HepG2 (cell line): ENCODE results near the gene LEFTY2. TPM values are rescaled to one million over a fixed set of nuclear protein-coding genes. Genes with fewer than 3 reads are reported as not detected.

ENCODE experiments used
- ATAC-seq: fragments of 200-7000 bp; cut with Tn5 transposase; 3 replicates; pipeline ENCODE4 v1.9.1; 2020; ENCODE audit warnings: mild to moderate bottlenecking, moderate library complexity
- Bru-seq: library from RNA; stranded (reverse); fragments of 400-500 nt; gene quantifications from one replicate; lab custom pipeline; 2021; lab: Mats Ljungman, UMichigan
- BruChase-seq, 2 experiments: library from RNA; stranded (reverse); fragments of 400-500 nt; gene quantifications; one replicate each; lab custom pipeline; 2021; lab: Mats Ljungman, UMichigan
- BruUV-seq: library from RNA; stranded (reverse); fragments of 400-500 nt; replicated peaks from 2 replicates; lab custom pipeline; 2021; lab: Mats Ljungman, UMichigan
- CTCF ChIA-PET: fragments of 300-600 bp; formaldehyde crosslinking; extraction: SDS; loops from one replicate; lab custom pipeline; 2021; ENCODE audit warnings: low total read pairs, inconsistent platforms, low intra/inter-chr PET ratio; lab: Yijun Ruan, JAX
- POLR2A ChIA-PET: fragments of 350-600 bp; sonication (Branson Sonifier 250); formaldehyde crosslinking; loops from one replicate; lab custom pipeline; 2020; ENCODE audit warnings: antibody characterized with exemption, inconsistent platforms; lab: Yijun Ruan, JAX
- DNase-seq: peaks from one replicate; pipeline ENCODE4 v3.0.0-alpha.2; 2015; ENCODE audit warnings: low spot score
- FAIRE-seq: peaks from 3 replicates; lab custom pipeline; 2011; peaks lifted over from hg19 to GRCh38; lab: Jason Lieb, UNC
- H2AFZ ChIP-seq: one replicate; pipeline ENCODE4 v1.6.1; 2011; ENCODE audit warnings: low read length, inconsistent platforms
- H3K27ac ChIP-seq: fragments of 300-600 bp; 3 replicates; pipeline ENCODE4 v1.8.0; 2011; ENCODE audit warnings: mixed run types, mild to moderate bottlenecking, mixed read lengths, low read length, inconsistent platforms; ENCODE audit not compliant: insufficient read depth; ENCODE audit errors: extremely low read length
- H3K27me3 ChIP-seq, 2 experiments: fragments of 200-600 bp in 1 of 2; 2 replicates in 1 of 2; 3 replicates in 1 of 2; pipeline versions ENCODE4 v1.6.0 to v1.8.0; 2011; ENCODE audit warnings: low read length in 2 of 2, mild to moderate bottlenecking in 2 of 2, moderate library complexity in 2 of 2, inconsistent platforms in 1 of 2; ENCODE audit not compliant: insufficient read depth in 2 of 2, control insufficient read depth in 1 of 2
- H3K36me3 ChIP-seq, 2 experiments: fragments of 200-600 bp in 1 of 2; replicated peaks in 1 of 2; 2 replicates in 1 of 2; 3 replicates in 1 of 2; pipeline versions ENCODE4 v1.5.1 to v1.8.0; 2011; ENCODE audit warnings: low read length in 2 of 2, inconsistent platforms in 1 of 2; ENCODE audit not compliant: insufficient read depth in 2 of 2, control insufficient read depth in 1 of 2
- H3K4me1 ChIP-seq: 2 replicates; pipeline ENCODE4 v1.5.1; 2012; ENCODE audit warnings: low read length, inconsistent platforms; ENCODE audit not compliant: insufficient read depth
- H3K4me2 ChIP-seq: 2 replicates; pipeline ENCODE4 v1.6.0; 2011; ENCODE audit warnings: low read depth, low read length, inconsistent platforms
- H3K4me3 ChIP-seq, 3 experiments: fragments of 200-600 bp in 1 of 3; sonication (generic), shearing (Covaris generic) in 1 of 3; replicated peaks in 1 of 3; 2 replicates each; pipeline ENCODE4 v1.5.1; 2011 to 2016; ENCODE audit warnings: low read length in 3 of 3, inconsistent platforms in 2 of 3, low read depth in 2 of 3, mild to moderate bottlenecking in 2 of 3, control low read depth in 1 of 3, mixed read lengths in 1 of 3; ENCODE audit not compliant: insufficient read depth in 1 of 3
- H3K79me2 ChIP-seq: one replicate; pipeline ENCODE4 v1.6.1; 2011; ENCODE audit warnings: low read length, inconsistent platforms; ENCODE audit not compliant: insufficient read depth
- H3K9ac ChIP-seq: 2 replicates; pipeline ENCODE4 v1.6.0; 2011; ENCODE audit warnings: mild to moderate bottlenecking, low read depth, low read length, inconsistent platforms; ENCODE audit not compliant: insufficient read depth
- H3K9me3 ChIP-seq: 2 replicates; pipeline ENCODE4 v1.5.1; 2012; ENCODE audit warnings: mild to moderate bottlenecking, low read length
- H4K20me1 ChIP-seq: 2 replicates; pipeline ENCODE4 v1.6.0; 2011; ENCODE audit warnings: inconsistent platforms, mild to moderate bottlenecking, low read length, moderate library complexity; ENCODE audit not compliant: insufficient read depth
- ATF1 ChIP-seq: IDR thresholded peaks from 2 replicates; pipeline ENCODE4 v1.6.1; 2016; ENCODE audit warnings: mild to moderate bottlenecking, control low read depth
- BHLHE40 ChIP-seq: IDR thresholded peaks from 2 replicates; pipeline ENCODE4 v1.6.1; 2011; ENCODE audit warnings: low read length, improper control_type of control experiment
- ELF4 ChIP-seq: sonication (generic); formaldehyde crosslinking; IDR thresholded peaks from 2 replicates; pipeline ENCODE4 v1.5.0; 2020; ENCODE audit warnings: missing genetic modification reagents, mild to moderate bottlenecking, moderate library complexity, borderline replicate concordance
- GMEB2 ChIP-seq: IDR thresholded peaks from 2 replicates; pipeline ENCODE4 v1.6.1; 2016; ENCODE audit warnings: missing biosample characterization, missing genetic modification reagents, low read depth
- RAD51 ChIP-seq: fragments of 450-650 bp; IDR thresholded peaks from 2 replicates; pipeline ENCODE4 v1.6.1; 2016; ENCODE audit warnings: borderline replicate concordance
- SCMH1 ChIP-seq: sonication (generic); formaldehyde crosslinking; IDR thresholded peaks from 2 replicates; pipeline ENCODE4 v1.9.0; 2021; ENCODE audit warnings: missing genetic modification reagents, mild to moderate bottlenecking, borderline replicate concordance
- USF2 ChIP-seq, 2 experiments: sonication (generic) in 1 of 2; formaldehyde crosslinking in 1 of 2; IDR thresholded peaks; 2 replicates each; pipeline versions ENCODE4 v1.5.1 to v1.6.1; 2011 to 2020; ENCODE audit warnings: borderline replicate concordance in 1 of 2, low read depth in 1 of 2, low read length in 1 of 2, mild to moderate bottlenecking in 1 of 2, missing genetic modification reagents in 1 of 2, moderate library complexity in 1 of 2
- ZNF263 ChIP-seq: sonication (generic); formaldehyde crosslinking; IDR thresholded peaks from 2 replicates; pipeline ENCODE4 v1.4.0; 2020; ENCODE audit warnings: missing genetic modification reagents
- ZNF558 ChIP-seq: sonication (generic); formaldehyde crosslinking; IDR thresholded peaks from 2 replicates; pipeline ENCODE4 v1.9.0; 2022; ENCODE audit warnings: mild to moderate bottlenecking, missing genetic modification reagents, borderline replicate concordance
- ZNF574 ChIP-seq: sonication (generic); formaldehyde crosslinking; IDR thresholded peaks from 2 replicates; pipeline ENCODE4 v1.4.0; 2020; ENCODE audit warnings: missing genetic modification reagents
- ZSCAN9 ChIP-seq: IDR thresholded peaks from 2 replicates; pipeline ENCODE4 v1.6.1; 2016; ENCODE audit warnings: borderline replicate concordance
- WGBS: methylation state at CpG from one replicate; pipeline ENCODE4 v1.1.6; 2017; ENCODE audit warnings: low lambda C conversion rate; 5-methylcytosine and 5-hydroxymethylcytosine counted together
- in situ Hi-C: cut with HindIII; loops from 2 replicates; pipeline ENCODE4 v1.10.0; 2017; ENCODE audit warnings: low pct_unique_long_range_greater_than_20kb; ENCODE audit not compliant: extremely low pct_ligation_motif_present
- intact Hi-C: fragments of 100-400 bp; cut with micrococcal nuclease; formaldehyde crosslinking; loops from one replicate; pipeline ENCODE4 v1.10.0; 2022; ENCODE audit not compliant: unreplicated experiment
- long read RNA-seq, 2 experiments: library from RNA in 1 of 2; library from polyadenylated mRNA in 1 of 2; stranded (forward) in 1 of 2; unstranded in 1 of 2; transcript quantifications; one replicate each; pipeline ENCODE4 v2.0.0, GENCODE V29; 2019 to 2022
- polyA minus RNA-seq, 3 experiments: library from RNA; depleted of rRNA, polyadenylated mRNA; stranded (reverse); fragments of >200 nt; gene quantifications; 2 replicates each; pipeline ENCODE4 v1.2.3, GENCODE V29; 2011; ENCODE audit warnings: low replicate concordance in 1 of 3
- polyA plus RNA-seq, 8 experiments: library from polyadenylated mRNA; depleted of rRNA in 3 of 8; stranded (reverse) in 7 of 8; unstranded in 1 of 8; fragments of >200 nt; fragmentation: Illumina TruSeq in 4 of 8; extraction: Trizol in 4 of 8; gene quantifications; 2 replicates each; pipeline versions ENCODE4 v1.2.1 to v1.2.3, GENCODE V29; 2011 to 2016; ENCODE audit warnings: low read depth in 4 of 8, missing spikeins in 1 of 8, mixed read lengths in 1 of 8; ENCODE audit not compliant: insufficient read depth in 1 of 8
- total RNA-seq, 5 experiments: library from RNA; depleted of rRNA; stranded (reverse); fragments of >200 nt; fragmentation: Illumina TruSeq; extraction: Trizol; gene quantifications; 2 replicates each; pipeline ENCODE4 v1.2.3, GENCODE V29; 2016; ENCODE audit warnings: low read depth in 1 of 5

The LEFTY2 gene
- total RNA-seq (2016; rRNA removed; fragmentation: Illumina TruSeq; extraction: Trizol): 0.13 and 0.15 TPM in 2 replicates
- not detected in 2 replicates for total RNA-seq (2016; cell fraction: cytosol; rRNA removed; fragmentation: Illumina TruSeq; extraction: Trizol; ENCODE audit: low read depth)
- 0.11 TPM in 1 of 2 replicates, not detected in the other for total RNA-seq (2016; cell fraction: insoluble cytoplasmic fraction; rRNA removed; fragmentation: Illumina TruSeq; extraction: Trizol)
- total RNA-seq (2016; cell fraction: membrane; rRNA removed; fragmentation: Illumina TruSeq; extraction: Trizol): not detected in 2 replicates
- total RNA-seq (2016; cell fraction: nucleus; rRNA removed; fragmentation: Illumina TruSeq; extraction: Trizol): 0.28 TPM in 1 of 2 replicates, not detected in the other
- polyA plus RNA-seq (2011; rRNA removed): 0.33 and 0.42 TPM in 2 replicates
- 0.42 and 0.65 TPM in 2 replicates for polyA plus RNA-seq (2011; cell fraction: cytosol; rRNA removed)
- polyA plus RNA-seq (2011; cell fraction: nucleus; rRNA removed): 0.16 and 0.28 TPM in 2 replicates
- 0.29 and 0.47 TPM in 2 replicates for polyA plus RNA-seq (2012)
- polyA plus RNA-seq (2016; cell fraction: cytosol; fragmentation: Illumina TruSeq; extraction: Trizol; ENCODE audit: low read depth): not detected in 2 replicates
- not detected in 2 replicates for polyA plus RNA-seq (2016; cell fraction: insoluble cytoplasmic fraction; fragmentation: Illumina TruSeq; extraction: Trizol; ENCODE audit: low read depth)
- polyA plus RNA-seq (2016; cell fraction: membrane; fragmentation: Illumina TruSeq; extraction: Trizol; ENCODE audit: low read depth): 0.08 TPM in 1 of 2 replicates, not detected in the other
- not detected in 2 replicates for polyA plus RNA-seq (2016; cell fraction: nucleus; fragmentation: Illumina TruSeq; extraction: Trizol; ENCODE audit: insufficient read depth, low read depth)
- polyA minus RNA-seq (2011; rRNA and poly(A)+ RNA removed; ENCODE audit: low replicate concordance): 0.28 TPM in 1 of 2 replicates, not detected in the other
- not detected in 2 replicates for polyA minus RNA-seq (2011; cell fraction: cytosol; rRNA and poly(A)+ RNA removed)
- polyA minus RNA-seq (2011; cell fraction: nucleus; rRNA and poly(A)+ RNA removed): not detected in 2 replicates
- not detected for Bru-seq, nascent RNA
- percentile 13 among the genes with signal in this experiment for BruChase-seq, experiment 1, labeled RNA remaining after a 6-hour chase
- BruChase-seq, experiment 2, labeled RNA remaining after a 2-hour chase: not detected
- long read RNA-seq, experiment 1: 0 reads
- long read RNA-seq, experiment 2: 0 reads

GRCh38 chr1:225941187-225941941 lies at the start of gene LEFTY2:
LEFTY2 (minus strand) TSS chr1:225941220; CDS start chr1:225941140, 80 bp downstream.
- WGBS: 34% methylated on average over 6 of the region's 6 CpGs
- Histone ChIP-seq H3K9ac (peak within 1 kb of the TSS; percentile 15; the same call in 1 of the 2 replicates), H3K27ac (no peak within 1 kb of the TSS), H3K79me2 (no peaks in the 10 kb centered on the region), H3K4me3 (peak within 1 kb of the TSS in 1 of 3 experiments; percentile 61; a peak in 2 of 6 replicates), H4K20me1 (no peaks in the 10 kb centered on the region), H3K27me3 (peaks cover 3 to 17% of the 10 kb centered on the region in 2 experiments; a peak in 3 of 5 replicates), H3K36me3 (no peaks in the 10 kb centered on the region), H3K4me1 (peaks cover 53% of the 10 kb centered on the region), H3K4me2 (peak within 1 kb of the TSS; percentile 70), H2AFZ (no peak within 1 kb of the TSS), H3K9me3 (no peaks in the 10 kb centered on the region)
- no peak for TF ChIP-seq ELF4 (CRISPR knock-in tag)
- TF ChIP-seq ZNF263 (CRISPR knock-in tag): peak; percentile 91
- TF ChIP-seq ZNF558 (CRISPR knock-in tag): no peak
- TF ChIP-seq SCMH1 (CRISPR knock-in tag): no peak
- TF ChIP-seq BHLHE40: peak; percentile 43; the same call in 1 of the 2 replicates
- no peak for TF ChIP-seq ZNF574 (CRISPR knock-in tag)
- TF ChIP-seq GMEB2 (CRISPR knock-in tag): no peak
- TF ChIP-seq RAD51: peak; percentile 88
- peak; percentile 80 for TF ChIP-seq USF2 (IDR thresholded peaks at IDR 0.05; ENCODE audit: low read depth, low read length)
- TF ChIP-seq USF2 (CRISPR knock-in tag; IDR thresholded peaks at IDR 0.05; ENCODE audit: borderline replicate concordance): peak; percentile 69; the same call in 1 of the 2 replicates
- TF ChIP-seq ATF1 (CRISPR knock-in tag): no peak
- TF ChIP-seq ZSCAN9 (CRISPR knock-in tag): no peak
- ATAC-seq: no peak; the same call in 2 of the 3 replicates
- CTCF ChIA-PET: no interaction called here
- no peak for DNase-seq
- no peak for FAIRE-seq
- no TSS peak for BruUV-seq
- POLR2A ChIA-PET: interaction anchor here (1.8 kb wide), 1 partner anchor 18 kb away, joined by 8 read pairs; the partner anchor contains the start of gene PYCR2
- intact Hi-C loops (no loop called here), in situ Hi-C loops (no loop called here)
